Loucy (cell line): ENCODE results near the gene KYNU.

Experiments used
- CTCF ChIP-seq: fragments of 200-600 bp; sonication (generic); conservative IDR thresholded peaks from 2 replicates; pipeline ENCODE4 v1.5.1; 2014; ENCODE audit warnings: mild to moderate bottlenecking, antibody characterized with exemption, low read length
- EZH2phosphoT487 ChIP-seq: fragments of 200-600 bp; IDR thresholded peaks from 2 replicates; pipeline ENCODE4 v1.6.1; 2018; ENCODE audit warnings: antibody characterized with exemption, mild to moderate bottlenecking, moderate library complexity, borderline replicate concordance

GRCh38 chr2:142868229-142868762, 9.2 kb upstream of the KYNU start:
- TF ChIP-seq CTCF = no peak
- no peak for TF ChIP-seq EZH2phosphoT487
